Measurements from ENCODE around the gene TMCC1.
"Not testable (repeated sequence)": the region's sequence is repeated elsewhere in the genome, so short reads cannot be mapped to it uniquely, and the experiment has no call there.

Gene TMCC1

DNA sequence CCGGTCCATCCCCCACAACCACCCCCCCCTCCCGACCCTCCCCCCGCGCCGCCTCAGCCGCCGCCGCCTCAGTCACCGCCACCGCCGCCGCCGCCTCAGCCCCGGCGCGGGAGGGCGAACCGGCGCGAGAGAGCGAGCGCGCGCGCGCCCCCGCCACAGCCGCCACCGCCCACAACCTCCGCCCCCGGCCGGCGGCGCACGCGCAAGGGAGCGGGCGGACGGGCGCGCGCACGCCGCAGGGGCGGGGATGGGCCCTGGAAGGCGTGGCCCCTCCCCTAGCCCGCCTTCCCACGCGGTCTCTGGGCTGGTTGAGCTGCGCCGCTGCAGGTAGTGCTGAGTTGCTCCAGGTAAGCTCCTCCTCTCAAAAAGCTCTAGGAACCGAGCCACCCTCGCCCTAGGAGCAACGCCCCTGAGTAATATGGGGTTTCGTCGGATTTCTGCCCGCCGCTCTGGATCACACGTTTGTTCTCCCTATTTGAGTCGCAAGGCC, at the start of gene TMCC1:
TMCC1 (minus strand) TSS at position 131 of the 490 bp plus-strand sequence.
- DNase-seq (ENCODE audit: low read depth), result peak; percentile 69

- DNase-seq (ENCODE audit: low read depth), result no peak
Observed at GRCh38 chr3:129943020-129943419, 49.5 kb upstream of the TMCC1 start.

- peak; percentile 23 for DNase-seq (ENCODE audit: low read depth)
Observed at GRCh38 chr3:129942296-129942695, 48.8 kb upstream of the TMCC1 start.

- DNase-seq (ENCODE audit: low read depth), result no peak
Observed at GRCh38 chr3:129940086-129940485, 46.6 kb upstream of the TMCC1 start.

DNA sequence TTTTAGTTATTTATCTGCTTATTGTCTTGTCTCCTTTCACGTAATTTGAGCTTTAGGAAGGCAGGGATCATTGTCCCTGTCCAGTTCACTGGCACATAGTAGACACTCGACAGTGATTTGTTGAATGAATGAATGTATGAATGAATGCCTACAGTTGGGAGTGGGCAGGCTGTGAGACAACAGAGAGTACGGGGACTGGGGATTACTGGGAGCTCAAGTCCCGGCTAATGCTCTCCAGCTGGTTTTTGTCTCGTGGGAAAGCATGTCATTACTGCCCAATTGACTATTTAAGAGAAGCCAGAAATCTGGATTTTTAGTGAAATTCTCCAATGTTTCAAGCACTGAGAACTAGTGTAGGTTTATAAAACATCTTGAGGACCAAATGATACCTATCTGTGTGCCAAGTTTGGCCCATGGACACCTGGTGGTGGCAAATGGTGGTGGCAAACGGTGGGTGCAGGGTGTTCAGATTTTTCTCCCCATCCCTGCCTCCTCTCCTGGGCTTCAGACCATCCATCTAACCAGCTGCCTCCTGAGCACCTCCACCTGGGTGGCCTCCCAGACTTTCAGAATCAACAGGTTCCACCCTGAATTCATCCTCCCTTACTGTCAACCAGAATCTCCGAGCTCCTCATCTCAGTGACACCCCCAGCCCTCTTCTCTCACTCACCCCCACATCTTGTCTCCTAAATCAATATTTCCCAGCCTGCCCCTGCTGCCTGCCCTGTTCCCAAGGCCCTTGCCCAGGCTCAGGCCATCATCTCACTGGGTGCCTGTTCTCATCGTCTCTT, 44.8 kb upstream of the TMCC1 start:
- no peak for DNase-seq (ENCODE audit: low read depth)

DNA sequence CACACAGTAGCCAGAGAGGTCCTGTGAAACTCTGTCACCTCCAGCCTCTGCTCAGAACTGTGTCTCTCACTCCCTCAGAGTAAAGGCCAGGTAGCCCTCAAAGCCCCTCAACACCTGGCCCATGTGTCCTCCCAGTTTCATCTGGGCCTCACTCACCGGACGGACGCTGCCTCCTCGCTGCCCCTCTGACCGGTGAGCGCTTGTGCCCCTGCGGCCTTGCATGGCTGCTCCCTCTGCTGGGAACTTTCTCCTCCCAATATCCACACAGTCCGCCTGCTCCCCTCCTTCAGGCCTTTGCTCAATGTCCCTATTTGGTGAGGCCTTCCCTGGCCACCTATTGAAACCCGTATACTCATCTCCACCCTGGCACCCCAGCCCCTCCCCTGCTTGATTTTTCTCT, 44.2 kb upstream of the TMCC1 start:
- DNase-seq (ENCODE audit: low read depth), result no peak

- peak; percentile 31 for DNase-seq (ENCODE audit: low read depth)
Observed at GRCh38 chr3:129936757-129937156, 43.2 kb upstream of the TMCC1 start.

- no peak for DNase-seq (ENCODE audit: low read depth)
Observed at GRCh38 chr3:129934234-129935123, 41.0 kb upstream of the TMCC1 start.

GRCh38 chr3:129933471-129933870, 40.0 kb upstream of the TMCC1 start:
- no peak for DNase-seq (ENCODE audit: low read depth)

DNA sequence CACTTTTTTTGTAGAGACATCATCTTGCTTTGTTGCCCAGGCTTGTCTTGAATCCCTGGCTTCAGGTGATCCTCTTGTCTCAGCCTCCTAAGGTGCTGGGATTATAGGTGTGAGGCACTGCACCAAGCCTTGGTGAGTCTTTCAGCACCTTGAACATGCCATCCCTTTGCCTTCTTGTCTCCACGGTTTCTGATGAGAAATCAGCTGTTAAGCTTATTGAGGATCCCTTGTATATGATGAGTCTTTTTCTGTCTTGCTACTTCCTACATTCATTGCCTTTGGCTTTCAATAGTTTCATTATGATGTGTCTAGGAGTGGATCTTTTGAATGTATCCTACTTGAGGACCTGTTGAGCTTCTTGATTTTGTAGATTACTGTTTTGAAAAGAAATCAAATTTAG, 35.9 kb upstream of the TMCC1 start:
- DNase-seq (ENCODE audit: low read depth), result no peak

DNA sequence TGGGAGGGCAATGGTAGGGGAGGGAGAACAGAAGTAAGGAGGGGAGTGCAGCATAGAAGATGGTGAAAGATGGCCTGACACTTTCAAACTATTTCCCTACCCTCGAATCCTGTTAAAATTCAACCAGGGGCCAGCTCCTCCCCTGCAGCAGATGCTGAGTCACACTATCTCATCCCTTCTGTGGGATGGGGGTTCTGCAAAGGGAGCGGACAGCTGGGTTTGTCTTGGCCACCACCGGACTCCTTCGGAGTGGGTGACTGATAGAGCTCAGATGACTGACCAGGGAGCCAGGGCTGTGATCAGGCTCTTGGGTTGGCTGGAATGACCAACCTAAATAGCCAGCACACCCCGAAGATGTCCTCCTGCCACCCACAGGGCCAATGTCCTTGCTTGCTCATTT, 33.6 kb upstream of the TMCC1 start:
- no peak for DNase-seq (ENCODE audit: low read depth)

DNA sequence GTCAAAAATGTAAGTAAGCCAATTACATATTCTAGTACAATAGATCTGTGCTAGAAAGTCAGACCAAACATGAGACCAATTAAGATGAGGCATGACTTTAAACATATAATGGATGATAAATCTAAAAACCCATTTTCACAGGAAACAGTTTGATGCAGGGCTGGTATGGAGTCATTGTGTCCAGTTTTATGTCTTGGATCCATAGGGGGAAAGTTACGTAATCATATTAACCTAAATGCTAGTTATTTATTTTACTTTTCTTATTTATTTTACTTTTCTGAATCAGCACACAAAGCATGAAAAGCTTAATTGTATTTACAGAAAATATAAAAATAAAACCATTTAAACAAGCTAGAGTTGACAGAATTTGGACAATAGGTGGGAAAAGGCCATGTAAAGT, 26.3 kb upstream of the TMCC1 start:
- no peak for DNase-seq (ENCODE audit: low read depth)

GRCh38 chr3:129919357-129919756, 25.8 kb upstream of the TMCC1 start:
- DNase-seq (ENCODE audit: low read depth), result no peak

GRCh38 chr3:129918461-129918860, 24.9 kb upstream of the TMCC1 start:
- DNase-seq (ENCODE audit: low read depth), result no peak

DNA sequence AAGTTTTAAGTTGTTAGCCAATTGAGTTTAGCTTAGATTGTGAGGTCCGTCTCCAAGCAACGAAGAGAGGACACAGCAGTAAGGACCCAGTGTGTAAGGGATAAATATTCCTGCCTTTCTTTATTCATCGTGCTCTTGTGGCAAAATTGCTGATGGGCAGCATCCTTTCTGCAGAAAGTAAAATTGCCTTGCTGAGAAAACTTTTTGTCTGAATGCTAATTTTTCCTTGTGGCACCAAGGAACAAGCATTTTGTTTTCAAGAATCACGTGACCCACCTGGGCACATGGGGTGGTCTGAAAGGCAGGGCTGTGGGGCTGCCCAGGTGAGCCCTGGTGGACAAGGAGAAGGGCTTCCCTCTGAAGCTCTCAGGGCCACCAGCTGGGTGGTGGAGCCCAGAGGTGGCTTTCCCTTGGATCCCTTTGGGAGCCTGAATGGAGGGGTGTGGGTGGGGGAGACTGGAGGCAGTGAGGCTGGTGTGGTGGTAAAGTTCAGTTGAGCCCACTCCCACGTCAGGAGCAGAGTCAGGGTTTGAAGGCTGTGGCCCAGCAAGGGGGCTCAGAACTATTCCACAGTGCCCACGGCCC, 24.0 kb upstream of the TMCC1 start:
- DNase-seq (ENCODE audit: low read depth), result no peak

GRCh38 chr3:129913618-129914017, 20.1 kb upstream of the TMCC1 start:
- no peak for DNase-seq (ENCODE audit: low read depth)

DNA sequence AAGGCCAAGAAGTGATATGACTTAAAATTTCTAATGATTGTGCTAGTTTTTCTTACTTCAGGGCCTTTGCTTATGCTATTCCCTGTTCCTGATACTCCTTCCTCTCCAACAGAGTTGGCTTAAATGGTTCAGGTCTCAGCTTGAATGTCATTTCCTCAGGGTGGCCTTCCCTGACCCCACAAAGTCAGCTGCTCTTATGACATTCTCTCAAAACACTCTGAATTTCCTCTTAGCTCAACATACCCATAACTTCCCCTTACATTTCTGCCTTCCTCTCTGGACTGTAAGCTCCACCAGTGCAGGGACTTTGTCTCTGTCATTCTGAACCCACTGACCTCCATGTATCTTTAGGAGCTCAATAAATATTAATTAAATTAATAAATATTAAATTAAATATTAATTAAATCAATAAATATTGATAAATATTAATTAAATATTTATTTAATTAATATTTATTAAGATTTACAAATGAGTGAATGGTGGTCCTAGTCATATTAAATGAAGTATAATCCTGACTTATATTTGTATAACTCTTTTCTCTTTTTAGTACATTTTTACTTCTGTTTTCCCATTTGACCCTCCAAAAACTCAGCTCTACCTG, 17.9 kb upstream of the TMCC1 start:
- no peak for DNase-seq (ENCODE audit: low read depth)

GRCh38 chr3:129909235-129909634, 15.7 kb upstream of the TMCC1 start:
- DNase-seq (ENCODE audit: low read depth), result not testable (repeated sequence)

DNA sequence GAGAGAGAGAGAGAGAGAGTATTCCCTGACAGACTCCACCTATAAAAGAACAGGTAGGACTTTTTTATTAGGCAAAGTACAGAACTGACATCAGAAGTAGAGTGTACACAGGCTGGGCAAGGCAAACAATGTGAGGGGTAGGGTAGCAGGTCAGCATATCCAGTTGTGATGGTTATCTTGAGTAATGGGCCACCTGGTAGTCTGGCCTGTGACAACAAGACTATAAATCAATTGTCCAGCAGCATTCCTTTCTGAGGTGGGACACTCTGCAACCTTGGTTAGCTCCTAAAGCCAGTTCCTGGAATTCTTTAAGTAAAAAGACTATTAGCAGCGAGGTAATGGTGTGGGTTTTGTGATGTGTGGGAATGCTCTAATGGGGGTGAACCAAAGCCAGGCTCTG, 14.9 kb upstream of the TMCC1 start:
- no peak for DNase-seq (ENCODE audit: low read depth)

DNA sequence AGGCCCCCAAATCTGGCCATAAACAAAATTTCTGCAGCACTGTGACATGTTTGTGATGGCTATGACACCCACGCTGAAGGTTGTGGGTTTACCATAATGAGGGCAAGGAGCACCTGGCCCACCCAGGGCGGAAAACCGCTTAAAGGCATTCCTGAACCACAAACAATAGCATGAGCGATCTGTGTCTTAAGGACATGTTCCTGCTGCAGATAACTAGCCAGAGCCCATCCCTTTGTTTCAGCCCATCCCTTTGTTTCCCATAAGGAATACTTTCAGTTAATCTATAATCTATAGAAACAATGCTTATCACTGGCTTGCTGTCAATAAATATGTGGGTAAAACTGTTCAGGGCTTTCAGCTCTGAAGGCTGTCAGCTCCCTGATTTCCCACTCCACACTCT, 7.8 kb upstream of the TMCC1 start:
- DNase-seq (ENCODE audit: low read depth), result not testable (repeated sequence)

GRCh38 chr3:129897026-129897425, 3.5 kb upstream of the TMCC1 start:
- no peak for DNase-seq (ENCODE audit: low read depth)

GRCh38 chr3:129892857-129893580, 492 bp downstream of the TMCC1 start:
- peak; percentile 18 for DNase-seq (ENCODE audit: low read depth)

All from GM04504 (cell line).